CD4-positive, alpha-beta T cell (primary cell): ENCODE results near the gene TIE1. TPM values are rescaled to one million over a fixed set of nuclear protein-coding genes. Genes with fewer than 3 reads are reported as not detected.

ENCODE experiments used
- ATAC-seq: fragments of 200-7000 bp; cut with Tn5 transposase; one replicate; pipeline ENCODE4 v1.10.0; 2022; ENCODE audit warnings: mild to moderate bottlenecking; ENCODE audit not compliant: poor library complexity
- CTCF ChIA-PET: fragments of 350-600 bp; sonication (Branson Sonifier 250); formaldehyde crosslinking; loops from one replicate; lab custom pipeline; 2021; ENCODE audit warnings: antibody characterized with exemption, inconsistent platforms; lab: Charles Lee
- POLR2A ChIA-PET: fragments of 350-600 bp; sonication (Branson Sonifier 250); formaldehyde crosslinking; loops from one replicate; lab custom pipeline; 2021; ENCODE audit warnings: antibody characterized with exemption, inconsistent platforms; lab: Charles Lee
- DNase-seq, 14 experiments: peaks; one replicate each; pipeline ENCODE4 v3.0.0-alpha.2; 2013 to 2020; ENCODE audit warnings: mixed read lengths in 2 of 14
- H3K27ac ChIP-seq, 2 donors: one replicate each; pipeline versions ENCODE4 v1.5.1 to v1.7.0; 2013; ENCODE audit warnings: low read length in 2 of 2, low read depth in 1 of 2, mild to moderate bottlenecking in 1 of 2
- H3K27me3 ChIP-seq, 2 experiments: 1 replicate in 1 of 2; 2 replicates in 1 of 2; pipeline versions ENCODE4 v1.6.1 to v1.7.0; 2013; ENCODE audit warnings: low read length in 2 of 2, control low read depth in 1 of 2, mild to moderate bottlenecking in 1 of 2, moderate library complexity in 1 of 2; ENCODE audit not compliant: insufficient read depth in 2 of 2, control insufficient read depth in 1 of 2
- H3K36me3 ChIP-seq: one replicate; pipeline ENCODE4 v1.6.1; 2013; ENCODE audit warnings: low read length, control low read depth; ENCODE audit not compliant: insufficient read depth
- H3K4me1 ChIP-seq: one replicate; pipeline ENCODE4 v1.6.1; 2013; ENCODE audit warnings: low read length, control low read depth; ENCODE audit not compliant: insufficient read depth
- H3K4me3 ChIP-seq: one replicate; pipeline ENCODE4 v1.5.1; 2013; ENCODE audit warnings: mild to moderate bottlenecking, low read length, moderate library complexity
- H3K9me3 ChIP-seq, 2 experiments: 1 replicate in 1 of 2; 2 replicates in 1 of 2; pipeline versions ENCODE4 v1.6.1 to v1.7.0; 2013; ENCODE audit warnings: low read length in 2 of 2, mild to moderate bottlenecking in 2 of 2, control low read depth in 1 of 2, moderate library complexity in 1 of 2; ENCODE audit not compliant: control insufficient read depth in 1 of 2, insufficient read depth in 1 of 2
- H3K27ac Mint-ChIP-seq: one replicate; pipeline ENCODE4 v1.8.0; 2020; ENCODE audit warnings: mixed read lengths
- H3K27me3 Mint-ChIP-seq: one replicate; pipeline ENCODE4 v1.8.0; 2021; ENCODE audit warnings: mixed read lengths
- H3K36me3 Mint-ChIP-seq: one replicate; pipeline ENCODE4 v1.8.0; 2021; ENCODE audit warnings: low read depth, mixed read lengths
- H3K4me1 Mint-ChIP-seq: one replicate; pipeline ENCODE4 v1.8.0; 2021; ENCODE audit warnings: low read depth, mixed read lengths
- H3K4me3 Mint-ChIP-seq: one replicate; pipeline ENCODE4 v1.8.0; 2020; ENCODE audit warnings: mild to moderate bottlenecking, mixed read lengths
- H3K9me3 Mint-ChIP-seq: one replicate; pipeline ENCODE4 v1.8.0; 2020; ENCODE audit warnings: mixed read lengths
- intact Hi-C, 2 experiments: fragments of 100-400 bp; cut with DNase I in 1 of 2; cut with micrococcal nuclease in 1 of 2; formaldehyde crosslinking; loops; one replicate each; pipeline versions ENCODE4 v1.15.1 to v1.9.0; 2023 to 2025; cut with DNase I, micrococcal nuclease
- total RNA-seq, 174 experiments: library from RNA in 2 of 174; stranded (reverse) in 2 of 174; gene quantifications; one replicate each; pipeline ENCODE4 v1.2.3 and lab custom pipeline; 2021 to 2026
- TF ChIP-seq, protein P1 (sequence below): fragments of 200-600 bp; IDR thresholded peaks from one replicate; pipeline ENCODE4 v1.8.0; 2022; ENCODE audit warnings: antibody characterized with exemption, mild to moderate bottlenecking

The TIE1 gene
- total RNA-seq, 2 experiments from 2014 or later, result not detected

DNA sequence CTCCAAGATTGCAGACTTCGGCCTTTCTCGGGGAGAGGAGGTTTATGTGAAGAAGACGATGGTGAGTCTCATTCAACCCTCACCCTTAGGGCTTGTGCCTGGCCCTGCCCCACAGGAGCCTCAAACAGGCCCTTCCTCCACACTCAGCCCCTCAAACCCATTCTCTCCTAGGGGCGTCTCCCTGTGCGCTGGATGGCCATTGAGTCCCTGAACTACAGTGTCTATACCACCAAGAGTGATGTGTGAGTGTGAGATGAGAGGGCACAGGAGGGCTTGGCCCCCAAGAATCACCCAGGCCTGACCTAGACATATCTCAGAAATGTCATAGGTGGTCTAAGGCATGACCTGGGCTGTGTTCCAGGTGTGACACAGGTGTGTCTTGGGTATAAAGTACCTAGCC lies 18.5 kb downstream of the TIE1 start:
- no peak overlapping the region for H3K4me3 Mint-ChIP-seq
- POLR2A ChIA-PET, result no interaction called here
- no peak overlapping the region for H3K4me3 ChIP-seq
- CTCF ChIA-PET, result no interaction called here
- no peaks in the 10 kb centered on the region for H3K36me3 ChIP-seq
- peaks cover 1% of the 10 kb centered on the region for H3K9me3 Mint-ChIP-seq
- intact Hi-C loops, result no loop called here
- H3K27ac Mint-ChIP-seq, result no peak overlapping the region
- no peaks in the 10 kb centered on the region for H3K27me3 ChIP-seq
- TF ChIP-seq, protein P1, sequence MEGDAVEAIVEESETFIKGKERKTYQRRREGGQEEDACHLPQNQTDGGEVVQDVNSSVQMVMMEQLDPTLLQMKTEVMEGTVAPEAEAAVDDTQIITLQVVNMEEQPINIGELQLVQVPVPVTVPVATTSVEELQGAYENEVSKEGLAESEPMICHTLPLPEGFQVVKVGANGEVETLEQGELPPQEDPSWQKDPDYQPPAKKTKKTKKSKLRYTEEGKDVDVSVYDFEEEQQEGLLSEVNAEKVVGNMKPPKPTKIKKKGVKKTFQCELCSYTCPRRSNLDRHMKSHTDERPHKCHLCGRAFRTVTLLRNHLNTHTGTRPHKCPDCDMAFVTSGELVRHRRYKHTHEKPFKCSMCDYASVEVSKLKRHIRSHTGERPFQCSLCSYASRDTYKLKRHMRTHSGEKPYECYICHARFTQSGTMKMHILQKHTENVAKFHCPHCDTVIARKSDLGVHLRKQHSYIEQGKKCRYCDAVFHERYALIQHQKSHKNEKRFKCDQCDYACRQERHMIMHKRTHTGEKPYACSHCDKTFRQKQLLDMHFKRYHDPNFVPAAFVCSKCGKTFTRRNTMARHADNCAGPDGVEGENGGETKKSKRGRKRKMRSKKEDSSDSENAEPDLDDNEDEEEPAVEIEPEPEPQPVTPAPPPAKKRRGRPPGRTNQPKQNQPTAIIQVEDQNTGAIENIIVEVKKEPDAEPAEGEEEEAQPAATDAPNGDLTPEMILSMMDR, result no peak
- H3K27ac ChIP-seq, result no peak overlapping the region
- H3K9me3 ChIP-seq, result peaks cover 0 to 7% of the 10 kb centered on the region in 2 experiments
- H3K4me1 ChIP-seq, result no peaks in the 10 kb centered on the region
- peaks cover 3% of the 10 kb centered on the region for H3K36me3 Mint-ChIP-seq
- peaks cover 4% of the 10 kb centered on the region for H3K4me1 Mint-ChIP-seq
- no peaks in the 10 kb centered on the region for H3K27me3 Mint-ChIP-seq
- no peak for DNase-seq
- no peak for ATAC-seq

GRCh38 chr1:43319766-43320165 lies 19.0 kb downstream of the TIE1 start:
- intact Hi-C loops, result no loop called here
- ChIA-PET CTCF (no interaction called here), POLR2A (no interaction called here)
- no peaks in the 10 kb centered on the region for H3K27me3 ChIP-seq
- H3K27me3 Mint-ChIP-seq, result no peaks in the 10 kb centered on the region
- H3K36me3 ChIP-seq, result no peaks in the 10 kb centered on the region
- DNase-seq (no peak), ATAC-seq (no peak)
- H3K36me3 Mint-ChIP-seq, result peaks cover 7% of the 10 kb centered on the region
- no peak overlapping the region for H3K4me3 ChIP-seq
- H3K4me1 Mint-ChIP-seq, result peaks cover 8% of the 10 kb centered on the region
- H3K27ac ChIP-seq, result no peak overlapping the region
- H3K9me3 ChIP-seq, result peaks cover 3 to 7% of the 10 kb centered on the region in 2 experiments
- H3K4me1 ChIP-seq, result no peaks in the 10 kb centered on the region
- peaks cover 5% of the 10 kb centered on the region for H3K9me3 Mint-ChIP-seq
- no peak overlapping the region for H3K4me3 Mint-ChIP-seq
- TF ChIP-seq, protein P1, result no peak
- no peak overlapping the region for H3K27ac Mint-ChIP-seq

GRCh38 chr1:43321331-43321891 lies 20.6 kb downstream of the TIE1 start:
- no peak for DNase-seq
- no peak overlapping the region for H3K4me3 Mint-ChIP-seq
- H3K27me3 Mint-ChIP-seq, result no peaks in the 10 kb centered on the region

More at GRCh38 chr1:43321331-43321891, 20.6 kb downstream of the TIE1 start:
- Histone ChIP-seq H3K4me3 (no peak overlapping the region), H3K27ac (no peak overlapping the region), H3K36me3 (no peaks in the 10 kb centered on the region), H3K4me1 (no peaks in the 10 kb centered on the region), H3K27me3 (no peaks in the 10 kb centered on the region), H3K9me3 (peaks cover 9 to 11% of the 10 kb centered on the region in 2 experiments)
- TF ChIP-seq, protein P1, result no peak
- Mint-ChIP-seq H3K36me3 (peaks cover 13% of the 10 kb centered on the region), H3K4me1 (peaks cover 13% of the 10 kb centered on the region), H3K9me3 (peaks cover 7% of the 10 kb centered on the region), H3K27ac (no peak overlapping the region)
- POLR2A ChIA-PET, result no interaction called here
- no peak for ATAC-seq
- CTCF ChIA-PET, result no interaction called here
- intact Hi-C loops, result no loop called here
